A549 (cell line): ENCODE data around the gene PYGO1. TPM values are rescaled to one million over a fixed set of nuclear protein-coding genes. Genes with fewer than 3 reads are reported as not detected.
"Not testable (repeated sequence)": the region's sequence is repeated elsewhere in the genome, so short reads cannot be mapped to it uniquely, and the experiment has no call there.

ENCODE experiments used
- ATAC-seq, 2 experiments: fragments of 200-7000 bp in 1 of 2; fragments of >200 bp in 1 of 2; cut with Nextera tagmentation in 1 of 2; cut with Tn5 transposase in 1 of 2; 3 replicates each; pipeline versions ENCODE4 v1.8.0 to v1.9.1; 2018 to 2020; ENCODE audit warnings: mild to moderate bottlenecking in 1 of 2, moderate library complexity in 1 of 2
- CTCF ChIA-PET: fragments of 300-600 bp; sonication (Branson Sonifier 250); formaldehyde crosslinking; extraction: SDS; loops from one replicate; lab custom pipeline; 2021; ENCODE audit warnings: antibody characterized with exemption, inconsistent platforms; lab: Yijun Ruan, JAX
- POLR2A ChIA-PET: fragments of 350-600 bp; formaldehyde crosslinking; extraction: SDS; loops from one replicate; lab custom pipeline; 2021; ENCODE audit warnings: antibody characterized with exemption, inconsistent platforms; lab: Yijun Ruan, JAX
- DNase-seq, 2 experiments: peaks; one replicate each; pipeline versions ENCODE4 v3.0.0 to v3.0.0-alpha.2; 2011 to 2016; ENCODE audit warnings: low read depth in 1 of 2, low spot score in 1 of 2
- FAIRE-seq: peaks from 2 replicates; lab custom pipeline; 2011; peaks lifted over from hg19 to GRCh38; lab: Jason Lieb, UNC
- H3K27ac ChIP-seq, 2 experiments: fragments of >200 bp; sonication (Bioruptor Twin); formaldehyde crosslinking; 3 replicates each; pipeline ENCODE4 v1.5.1; 2016 to 2017
- H3K4me1 ChIP-seq: fragments of >200 bp; sonication (Bioruptor Twin); formaldehyde crosslinking; 3 replicates; pipeline ENCODE4 v1.6.1; 2016
- H3K4me2 ChIP-seq: fragments of >200 bp; sonication (Bioruptor Twin); formaldehyde crosslinking; 3 replicates; pipeline ENCODE4 v1.6.1; 2016
- H3K4me3 ChIP-seq: fragments of >200 bp; sonication (Bioruptor Twin); formaldehyde crosslinking; 3 replicates; pipeline ENCODE4 v1.5.1; 2016
- H3K9me3 ChIP-seq: fragments of >200 bp; sonication (Bioruptor Twin); formaldehyde crosslinking; 3 replicates; pipeline ENCODE4 v1.6.1; 2016
- CHD2 ChIP-seq: fragments of 150-350 bp; IDR thresholded peaks from 2 replicates; pipeline ENCODE4 v1.6.1; 2014; ENCODE audit warnings: low read length; ENCODE audit not compliant: partially characterized antibody
- CHD4 ChIP-seq: fragments of 200-600 bp; sonication (generic); IDR thresholded peaks from 2 replicates; pipeline ENCODE4 v1.6.1; 2016; ENCODE audit warnings: antibody characterized with exemption, mild to moderate bottlenecking, borderline replicate concordance
- EP300 ChIP-seq, 2 experiments: fragments of >200 bp; sonication (Bioruptor Twin); formaldehyde crosslinking; IDR thresholded peaks; 2 replicates in 1 of 2; 3 replicates in 1 of 2; pipeline ENCODE4 v1.6.1; 2016 to 2017
- HDAC2 ChIP-seq: fragments of 200-600 bp; sonication (generic); IDR thresholded peaks from 2 replicates; pipeline ENCODE4 v1.6.1; 2016
- HOXB13 ChIP-seq: fragments of 250-450 bp; sonication (Bioruptor Pico); IDR thresholded peaks from 2 replicates; pipeline ENCODE4 v1.5.0; 2020; ENCODE audit warnings: low read depth, mild to moderate bottlenecking, moderate library complexity
- HOXB5 ChIP-seq: fragments of 250-450 bp; sonication (Bioruptor Pico); IDR thresholded peaks from 2 replicates; pipeline ENCODE4 v1.5.0; 2020; ENCODE audit warnings: mild to moderate bottlenecking, moderate library complexity
- JUN ChIP-seq, 2 experiments: fragments of >200 bp; sonication (Bioruptor Twin); formaldehyde crosslinking; IDR thresholded peaks; 2 replicates in 1 of 2; 3 replicates in 1 of 2; pipeline ENCODE4 v1.6.1; 2016 to 2017
- KDM5A ChIP-seq: fragments of 200-600 bp; sonication (generic); IDR thresholded peaks from 2 replicates; pipeline ENCODE4 v1.6.1; 2016; ENCODE audit warnings: antibody characterized with exemption, mild to moderate bottlenecking
- MYC ChIP-seq: IDR thresholded peaks from 2 replicates; pipeline ENCODE4 v1.6.1; 2012; ENCODE audit warnings: mild to moderate bottlenecking, inconsistent platforms, low read length, improper control_type of control experiment, borderline replicate concordance
- NR3C1 ChIP-seq: fragments of >200 bp; sonication (Bioruptor Twin); formaldehyde crosslinking; IDR thresholded peaks from 3 replicates; pipeline ENCODE4 v1.6.1; 2017
- PHF8 ChIP-seq: fragments of 200-600 bp; sonication (generic); IDR thresholded peaks from 2 replicates; pipeline ENCODE4 v1.6.1; 2016; ENCODE audit warnings: low read depth, mild to moderate bottlenecking, antibody characterized with exemption, moderate library complexity, borderline replicate concordance
- POLR2A ChIP-seq: IDR thresholded peaks from 2 replicates; pipeline ENCODE4 v1.6.1; 2012; ENCODE audit warnings: mild to moderate bottlenecking, low read length
- RAD21 ChIP-seq, 2 experiments: fragments of >200 bp in 1 of 2; sonication (Bioruptor Twin) in 1 of 2; formaldehyde crosslinking in 1 of 2; IDR thresholded peaks in 1 of 2; conservative IDR thresholded peaks in 1 of 2; 2 replicates in 1 of 2; 3 replicates in 1 of 2; pipeline ENCODE4 v1.6.1; 2012 to 2018; ENCODE audit warnings: inconsistent platforms in 1 of 2
- RARB ChIP-seq: fragments of 250-450 bp; sonication (Bioruptor Pico); IDR thresholded peaks from 2 replicates; pipeline ENCODE4 v1.8.0; 2021; ENCODE audit warnings: mild to moderate bottlenecking, moderate library complexity
- RCOR1 ChIP-seq: fragments of 150-350 bp; IDR thresholded peaks from 2 replicates; pipeline ENCODE4 v1.6.1; 2014; ENCODE audit warnings: antibody characterized with exemption, low read length, low read depth
- RFX5 ChIP-seq: fragments of 450-650 bp; IDR thresholded peaks from 2 replicates; pipeline ENCODE4 v1.7.1; 2014; ENCODE audit warnings: antibody characterized with exemption, mild to moderate bottlenecking, moderate library complexity
- TFCP2L1 ChIP-seq: fragments of 250-450 bp; sonication (Bioruptor Pico); IDR thresholded peaks from 2 replicates; pipeline ENCODE4 v1.5.0; 2021; ENCODE audit warnings: mild to moderate bottlenecking
- TP53 ChIP-seq: fragments of 250-450 bp; sonication (Bioruptor Pico); IDR thresholded peaks from 2 replicates; pipeline ENCODE4 v1.5.0; 2021; ENCODE audit warnings: mild to moderate bottlenecking, moderate library complexity
- ZSCAN20 ChIP-seq: fragments of 250-450 bp; sonication (Bioruptor Pico); IDR thresholded peaks from 2 replicates; pipeline ENCODE4 v1.8.0; 2022; ENCODE audit warnings: mild to moderate bottlenecking, moderate library complexity
- WGBS: methylation state at CpG from one replicate; pipeline ENCODE4 v1.1.6; 2017; ENCODE audit errors: missing lambda C conversion rate; 5-methylcytosine and 5-hydroxymethylcytosine counted together
- polyA plus RNA-seq, 4 experiments: library from polyadenylated mRNA; depleted of rRNA in 3 of 4; stranded (reverse); fragments of >200 nt; fragmentation: RNase III in 1 of 4; extraction: RNeasy Plus Mini Kit Qiagen cat#74134 plus additional on column Dnase treatment in 1 of 4; gene quantifications; 2 replicates in 3 of 4; 3 replicates in 1 of 4; pipeline ENCODE4 v1.2.3, GENCODE V29; 2011 to 2017
- TF ChIP-seq, protein P1 (sequence below): fragments of 450-650 bp; IDR thresholded peaks from 2 replicates; pipeline ENCODE4 v1.6.1; 2014; ENCODE audit warnings: antibody characterized with exemption
- TF ChIP-seq, protein P2 (sequence below): IDR thresholded peaks from 2 replicates; pipeline ENCODE4 v1.6.1; 2012; ENCODE audit warnings: low read depth, borderline replicate concordance
- TF ChIP-seq, protein P3 (sequence below): IDR thresholded peaks from 2 replicates; pipeline ENCODE4 v1.6.1; 2012

The PYGO1 gene
- polyA plus RNA-seq, 2 of the 4 experiments (the other 2 are of a cell fraction): 6.6 to 13.9 TPM

- ChIA-PET CTCF (interaction anchor here (2.2 kb wide), 1 partner anchor 10 kb away, joined by 7 read pairs; no protein-coding TSS in a partner anchor), POLR2A (interaction anchor here (1.0 kb wide), 1 partner anchor 89 kb away, joined by 4 read pairs; the partner anchor contains the start of gene PYGO1)
- peak overlapping the region in 1 of 2 experiments; percentile 81; a peak in 3 of 6 replicates for H3K27ac ChIP-seq
- no peak overlapping the region; the same call in 2 of the 3 replicates for H3K4me3 ChIP-seq
- no peak for DNase-seq
- H3K9me3 ChIP-seq: peaks cover under 1% of the 10 kb centered on the region; the same call in 1 of the 3 replicates
- H3K4me1 ChIP-seq: peaks cover 12% of the 10 kb centered on the region; the same call in 2 of the 3 replicates
- WGBS: 85% methylated on average over 7 of the region's 7 CpGs
- ATAC-seq: no peak
- peak; percentile 18 for FAIRE-seq
- peak overlapping the region; percentile 77 for H3K4me2 ChIP-seq
- TF ChIP-seq RAD21 (conservative IDR thresholded peaks at IDR 0.05 in 1 of 2, IDR thresholded peaks at IDR 0.05 in 1 of 2) (no peak), CHD2 (no peak), HOXB5 (CRISPR knock-in tag) (no peak), RARB (CRISPR knock-in tag) (no peak), ZSCAN20 (CRISPR knock-in tag) (no peak), MYC (no peak), NR3C1 (no peak), HOXB13 (no peak), KDM5A (no peak), TP53 (CRISPR knock-in tag) (no peak), EP300 (IDR thresholded peaks at IDR 0.05) (no peak), RCOR1 (no peak), TFCP2L1 (CRISPR knock-in tag) (no peak), HDAC2 (no peak), RFX5 (no peak), JUN (IDR thresholded peaks at IDR 0.05) (no peak), CHD4 (no peak)
- TF ChIP-seq, protein P1, sequence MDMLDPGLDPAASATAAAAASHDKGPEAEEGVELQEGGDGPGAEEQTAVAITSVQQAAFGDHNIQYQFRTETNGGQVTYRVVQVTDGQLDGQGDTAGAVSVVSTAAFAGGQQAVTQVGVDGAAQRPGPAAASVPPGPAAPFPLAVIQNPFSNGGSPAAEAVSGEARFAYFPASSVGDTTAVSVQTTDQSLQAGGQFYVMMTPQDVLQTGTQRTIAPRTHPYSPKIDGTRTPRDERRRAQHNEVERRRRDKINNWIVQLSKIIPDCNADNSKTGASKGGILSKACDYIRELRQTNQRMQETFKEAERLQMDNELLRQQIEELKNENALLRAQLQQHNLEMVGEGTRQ: no peak
- TF ChIP-seq, protein P2, sequence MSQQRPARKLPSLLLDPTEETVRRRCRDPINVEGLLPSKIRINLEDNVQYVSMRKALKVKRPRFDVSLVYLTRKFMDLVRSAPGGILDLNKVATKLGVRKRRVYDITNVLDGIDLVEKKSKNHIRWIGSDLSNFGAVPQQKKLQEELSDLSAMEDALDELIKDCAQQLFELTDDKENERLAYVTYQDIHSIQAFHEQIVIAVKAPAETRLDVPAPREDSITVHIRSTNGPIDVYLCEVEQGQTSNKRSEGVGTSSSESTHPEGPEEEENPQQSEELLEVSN: no peak
These were observed 89.0 kb downstream of the PYGO1 start for GRCh38 chr15:55499151-55499550.

DNA sequence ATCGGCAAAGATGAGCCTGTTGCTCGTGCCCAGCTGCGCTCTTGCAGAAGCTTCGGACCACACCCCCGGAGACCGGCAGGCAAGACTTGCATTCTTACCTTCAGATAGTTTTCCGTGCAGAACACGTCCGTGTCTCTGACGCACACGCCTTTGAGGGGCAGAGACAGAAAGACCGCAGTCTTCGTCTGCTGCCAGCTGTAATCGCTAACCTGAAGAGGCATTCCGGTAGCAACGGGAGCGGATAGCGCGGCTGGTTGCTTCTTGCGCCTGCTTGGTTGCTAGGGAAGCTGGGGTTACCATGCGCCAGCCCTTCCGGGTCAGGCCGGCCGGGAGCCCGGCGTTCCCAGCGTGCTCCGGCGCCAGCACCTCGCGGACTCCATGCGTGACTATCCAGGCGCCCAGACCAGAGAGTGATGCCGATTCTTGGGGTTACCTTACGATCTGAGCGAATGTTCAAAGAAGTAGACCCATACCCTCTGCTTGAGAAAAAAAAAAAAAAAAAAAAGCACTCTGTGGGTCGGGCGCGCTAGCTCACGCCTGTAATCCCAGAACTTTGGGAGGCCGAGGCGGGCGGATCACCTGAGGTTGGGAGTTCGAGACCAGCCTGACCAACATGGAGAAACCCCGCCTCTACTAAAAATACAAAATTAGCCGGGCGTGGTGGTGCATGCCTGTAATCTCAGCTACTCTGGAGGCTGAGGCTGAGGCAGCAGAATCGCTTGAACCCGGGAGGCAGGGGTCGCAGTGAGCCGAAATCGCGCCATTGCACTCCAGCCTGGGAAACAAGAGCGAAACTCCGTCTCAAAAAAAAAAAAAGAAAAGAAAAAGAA, 89.8 kb downstream of the PYGO1 start:
- Histone ChIP-seq H3K4me3 (peak overlapping the region; percentile 67), H3K27ac (peak overlapping the region; percentile 74 to 81), H3K4me1 (peaks cover 12% of the 10 kb centered on the region; the same call in 2 of the 3 replicates), H3K4me2 (peak overlapping the region; percentile 77)
- ChIA-PET POLR2A (interaction anchor here (0.6 to 1.1 kb wide), 12 partner anchors 9 to 180 kb away, joined by 3 to 6 read pairs (median 3); partner anchors contain the start of genes PIGB, PIGBOS1 and PYGO1), CTCF (interaction anchor here (0.5 to 2.2 kb wide), 6 partner anchors 9 to 417 kb away, joined by 3 to 7 read pairs (median 3); no protein-coding TSS in a partner anchor)
- not testable (repeated sequence) for H3K9me3 ChIP-seq
- peak; percentile 90 to 94 for DNase-seq
- ATAC-seq: peak; percentile 100
- peak; percentile 61 for FAIRE-seq
- WGBS: 11% methylated on average over 52 of the region's 55 CpGs
- TF ChIP-seq JUN (IDR thresholded peaks at IDR 0.05): peak; percentile 75 to 79
- TF ChIP-seq, protein P2: peak; percentile 87
- peak; percentile 88; the same call in 1 of the 2 replicates for TF ChIP-seq PHF8
- TF ChIP-seq RFX5: 0 out of 2 replicates have a peak, but pooled peaks have one; percentile 52
- peak; percentile 88; the same call in 1 of the 2 replicates for TF ChIP-seq MYC
- 0 out of 5 replicates have a peak, but pooled peaks of 1 of the 2 experiments have one; percentile 12 for TF ChIP-seq RAD21 (conservative IDR thresholded peaks at IDR 0.05 in 1 of 2, IDR thresholded peaks at IDR 0.05 in 1 of 2)
- TF ChIP-seq, protein P3, sequence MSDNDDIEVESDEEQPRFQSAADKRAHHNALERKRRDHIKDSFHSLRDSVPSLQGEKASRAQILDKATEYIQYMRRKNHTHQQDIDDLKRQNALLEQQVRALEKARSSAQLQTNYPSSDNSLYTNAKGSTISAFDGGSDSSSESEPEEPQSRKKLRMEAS: peak; percentile 97
- TF ChIP-seq POLR2A: peak; percentile 79
- TF ChIP-seq CHD4: peak; percentile 98
